Activated T-cell treated with anti-CD3 and anti-CD28 coated beads, Interleukin-2, amount 50 U/mL, for 4 hours (primary cell): ENCODE data around the gene DZIP1L. TPM values are rescaled to one million over a fixed set of nuclear protein-coding genes. Genes with fewer than 3 reads are reported as not detected.
"Not testable (repeated sequence)": the region's sequence is repeated elsewhere in the genome, so short reads cannot be mapped to it uniquely, and the experiment has no call there.

Experiments used
- ATAC-seq, 2 donors: fragments of 200-7000 bp; cut with Tn5 transposase; one replicate each; pipeline ENCODE4 v1.10.0; 2021
- DNase-seq: peaks from one replicate; pipeline ENCODE4 v3.0.0-alpha.2; 2020
- H3K27me3 Mint-ChIP-seq: one replicate; pipeline ENCODE4 v1.8.0; 2021; ENCODE audit warnings: low read depth, mixed read lengths
- H3K36me3 Mint-ChIP-seq: one replicate; pipeline ENCODE4 v1.8.0; 2022; ENCODE audit warnings: mixed read lengths; ENCODE audit not compliant: insufficient read depth
- H3K4me1 Mint-ChIP-seq: one replicate; pipeline ENCODE4 v1.8.0; 2021; ENCODE audit warnings: low read depth, mixed read lengths
- H3K4me3 Mint-ChIP-seq: one replicate; pipeline ENCODE4 v1.8.0; 2021; ENCODE audit warnings: mild to moderate bottlenecking, moderate library complexity, mixed read lengths
- H3K9me3 Mint-ChIP-seq: one replicate; pipeline ENCODE4 v1.8.0; 2021; ENCODE audit warnings: mixed read lengths
- total RNA-seq, 3 donors: library from RNA; stranded (reverse); gene quantifications; one replicate each; pipeline ENCODE4 v1.2.1, GENCODE V29; 2021

The DZIP1L gene
- total RNA-seq, 3 donors from 2014 or later, result not detected

- no peaks in the 10 kb centered on the region for H3K36me3 Mint-ChIP-seq
- H3K9me3 Mint-ChIP-seq, result peaks cover 4% of the 10 kb centered on the region
- ATAC-seq (no peak), DNase-seq (no peak)
- H3K27me3 Mint-ChIP-seq, result peaks cover under 1% of the 10 kb centered on the region
- H3K4me1 Mint-ChIP-seq, result no peaks in the 10 kb centered on the region
- H3K4me3 Mint-ChIP-seq, result no peak overlapping the region
These were observed 12.4 kb upstream of the DZIP1L start for GRCh38 chr3:138127636-138128365.

- no peak overlapping the region for H3K4me3 Mint-ChIP-seq
- no peaks in the 10 kb centered on the region for H3K27me3 Mint-ChIP-seq
- no peaks in the 10 kb centered on the region for H3K4me1 Mint-ChIP-seq
- H3K36me3 Mint-ChIP-seq, result no peaks in the 10 kb centered on the region
- DNase-seq, result no peak
- H3K9me3 Mint-ChIP-seq, result peaks cover 4% of the 10 kb centered on the region
- no peak for ATAC-seq
These were observed 10.3 kb upstream of the DZIP1L start for GRCh38 chr3:138125548-138126221.

GRCh38 chr3:138124706-138125355 lies 9.4 kb upstream of the DZIP1L start:
- ATAC-seq (no peak), DNase-seq (no peak)
- Mint-ChIP-seq H3K36me3 (no peaks in the 10 kb centered on the region), H3K4me3 (no peak overlapping the region), H3K9me3 (peaks cover 4% of the 10 kb centered on the region), H3K27me3 (peaks cover 3% of the 10 kb centered on the region), H3K4me1 (no peaks in the 10 kb centered on the region)

GRCh38 chr3:138124188-138124587 lies 8.8 kb upstream of the DZIP1L start:
- DNase-seq, result no peak
- H3K27me3 Mint-ChIP-seq, result peaks cover 4% of the 10 kb centered on the region

GRCh38 chr3:138119423-138119766 lies 4.0 kb upstream of the DZIP1L start:
- peaks cover 37% of the 10 kb centered on the region for H3K27me3 Mint-ChIP-seq
- ATAC-seq, result no peak

More at GRCh38 chr3:138124188-138124587, 8.8 kb upstream of the DZIP1L start:
- Mint-ChIP-seq H3K9me3 (peaks cover 4% of the 10 kb centered on the region), H3K36me3 (no peaks in the 10 kb centered on the region), H3K4me1 (no peaks in the 10 kb centered on the region), H3K4me3 (no peak overlapping the region)
- ATAC-seq, result no peak

GRCh38 chr3:138118612-138119422 lies 3.4 kb upstream of the DZIP1L start:
- no peak overlapping the region for H3K4me3 Mint-ChIP-seq
- peak; percentile 59 to 64 for ATAC-seq
- H3K9me3 Mint-ChIP-seq, result peaks cover 4% of the 10 kb centered on the region
- H3K36me3 Mint-ChIP-seq, result no peaks in the 10 kb centered on the region
- peaks cover 43% of the 10 kb centered on the region for H3K27me3 Mint-ChIP-seq
- peak; percentile 28 for DNase-seq
- peaks cover 10% of the 10 kb centered on the region for H3K4me1 Mint-ChIP-seq

More at GRCh38 chr3:138119423-138119766, 4.0 kb upstream of the DZIP1L start:
- Mint-ChIP-seq H3K9me3 (peaks cover 4% of the 10 kb centered on the region), H3K36me3 (no peaks in the 10 kb centered on the region), H3K4me3 (no peak overlapping the region), H3K4me1 (peaks cover 10% of the 10 kb centered on the region)
- DNase-seq, result no peak

- no peak for ATAC-seq
- peaks cover 10% of the 10 kb centered on the region for H3K4me1 Mint-ChIP-seq
- no peaks in the 10 kb centered on the region for H3K36me3 Mint-ChIP-seq
- H3K9me3 Mint-ChIP-seq, result no peaks in the 10 kb centered on the region
- H3K4me3 Mint-ChIP-seq, result peak overlapping the region; percentile 76
- peaks cover 68% of the 10 kb centered on the region for H3K27me3 Mint-ChIP-seq
- DNase-seq, result no peak
These were observed 933 bp downstream of the DZIP1L start for GRCh38 chr3:138114431-138114918.

- Mint-ChIP-seq H3K36me3 (no peaks in the 10 kb centered on the region), H3K9me3 (no peaks in the 10 kb centered on the region), H3K27me3 (peaks cover 61% of the 10 kb centered on the region), H3K4me3 (no peak overlapping the region), H3K4me1 (peaks cover 10% of the 10 kb centered on the region)
- ATAC-seq (no peak), DNase-seq (no peak)
These were observed 2.1 kb downstream of the DZIP1L start for GRCh38 chr3:138113326-138113725.

- Mint-ChIP-seq H3K27me3 (peaks cover 56% of the 10 kb centered on the region), H3K36me3 (no peaks in the 10 kb centered on the region), H3K4me1 (peaks cover 10% of the 10 kb centered on the region), H3K9me3 (no peaks in the 10 kb centered on the region), H3K4me3 (no peak overlapping the region)
- DNase-seq (no peak), ATAC-seq (no peak)
These were observed 3.0 kb downstream of the DZIP1L start for GRCh38 chr3:138112362-138112761.

- Mint-ChIP-seq H3K36me3 (no peaks in the 10 kb centered on the region), H3K27me3 (peaks cover 8% of the 10 kb centered on the region), H3K9me3 (no peaks in the 10 kb centered on the region), H3K4me3 (no peak overlapping the region), H3K4me1 (no peaks in the 10 kb centered on the region)
- DNase-seq (no peak), ATAC-seq (no peak)
These were observed 9.8 kb downstream of the DZIP1L start for GRCh38 chr3:138105598-138105997.

- Mint-ChIP-seq H3K4me1 (no peaks in the 10 kb centered on the region), H3K4me3 (no peak overlapping the region), H3K9me3 (no peaks in the 10 kb centered on the region), H3K27me3 (peaks cover 3% of the 10 kb centered on the region), H3K36me3 (no peaks in the 10 kb centered on the region)
- DNase-seq, result no peak
- no peak for ATAC-seq
These were observed 11.9 kb downstream of the DZIP1L start for GRCh38 chr3:138103466-138103865.

- DNase-seq, H3K36me3 Mint-ChIP-seq, H3K4me1 Mint-ChIP-seq, H3K27me3 Mint-ChIP-seq, ATAC-seq, H3K9me3 Mint-ChIP-seq, H3K4me3 Mint-ChIP-seq: not testable (repeated sequence)
These were observed 14.0 kb downstream of the DZIP1L start for GRCh38 chr3:138101351-138101940.

- ATAC-seq, result no peak
- peaks cover 3% of the 10 kb centered on the region for H3K27me3 Mint-ChIP-seq
- no peak for DNase-seq
- no peak overlapping the region for H3K4me3 Mint-ChIP-seq
- no peaks in the 10 kb centered on the region for H3K36me3 Mint-ChIP-seq
- no peaks in the 10 kb centered on the region for H3K9me3 Mint-ChIP-seq
- no peaks in the 10 kb centered on the region for H3K4me1 Mint-ChIP-seq
These were observed 16.0 kb downstream of the DZIP1L start for GRCh38 chr3:138099417-138099816.
